Natural killer cell (primary cell): ENCODE results near the gene RERE. TPM values are rescaled to one million over a fixed set of nuclear protein-coding genes. Genes with fewer than 3 reads are reported as not detected.
A peak's percentile ranks its signal among the peaks of the same experiment; 100 is the strongest.

Experiments used
- ATAC-seq, 3 donors: fragments of 150-1000 bp in 2 of 3; fragments of 200-7000 bp in 1 of 3; cut with Tn5 transposase; 1 replicate in 1 of 3; 2 replicates in 2 of 3; pipeline ENCODE4 v1.10.0; 2021; ENCODE audit warnings: mild to moderate bottlenecking in 2 of 3, moderate library complexity in 2 of 3
- DNase-seq, 2 donors: peaks; one replicate each; pipeline versions ENCODE4 v3.0.0 to v3.0.0-alpha.2; 2013 to 2021; ENCODE audit warnings: mixed read lengths in 1 of 2
- H3K27ac ChIP-seq: one replicate; pipeline ENCODE4 v1.5.1; 2013; ENCODE audit warnings: mild to moderate bottlenecking, low read length
- H3K27me3 ChIP-seq: one replicate; pipeline ENCODE4 v1.6.1; 2013; ENCODE audit warnings: low read length; ENCODE audit not compliant: control insufficient read depth, insufficient read depth
- H3K36me3 ChIP-seq: one replicate; pipeline ENCODE4 v1.6.1; 2013; ENCODE audit warnings: low read length; ENCODE audit not compliant: control insufficient read depth, insufficient read depth
- H3K4me1 ChIP-seq: one replicate; pipeline ENCODE4 v1.6.1; 2013; ENCODE audit warnings: low read length; ENCODE audit not compliant: control insufficient read depth, insufficient read depth
- H3K4me3 ChIP-seq: one replicate; pipeline ENCODE4 v1.5.1; 2013; ENCODE audit warnings: low read length
- H3K9me3 ChIP-seq: one replicate; pipeline ENCODE4 v1.6.1; 2013; ENCODE audit warnings: low read length; ENCODE audit not compliant: control insufficient read depth, insufficient read depth
- H3K27ac Mint-ChIP-seq, 2 donors: one replicate each; pipeline ENCODE4 v1.8.0; 2022; ENCODE audit warnings: mild to moderate bottlenecking in 2 of 2, mixed read lengths in 2 of 2, moderate library complexity in 1 of 2
- H3K27me3 Mint-ChIP-seq, 2 donors: one replicate each; pipeline ENCODE4 v1.8.0; 2022; ENCODE audit warnings: low read depth in 2 of 2, mixed read lengths in 2 of 2
- H3K36me3 Mint-ChIP-seq: one replicate; pipeline ENCODE4 v1.8.0; 2022; ENCODE audit warnings: mixed read lengths
- H3K4me1 Mint-ChIP-seq, 2 donors: one replicate each; pipeline ENCODE4 v1.8.0; 2022; ENCODE audit warnings: mixed read lengths in 2 of 2
- H3K4me3 Mint-ChIP-seq: one replicate; pipeline ENCODE4 v1.8.0; 2022; ENCODE audit warnings: mild to moderate bottlenecking, moderate library complexity, mixed read lengths
- H3K9me3 Mint-ChIP-seq, 2 donors: one replicate each; pipeline ENCODE4 v1.8.0; 2022; ENCODE audit warnings: mixed read lengths in 2 of 2
- CTCF ChIP-seq: fragments of 200-600 bp; IDR thresholded peaks from one replicate; pipeline ENCODE4 v1.8.0; 2022; ENCODE audit warnings: antibody characterized with exemption
- WGBS: methylation state at CpG from one replicate; pipeline ENCODE4 v1.1.7; 2013; ENCODE audit warnings: missing lambda C conversion rate; ENCODE audit not compliant: insufficient coverage; 5-methylcytosine and 5-hydroxymethylcytosine counted together
- intact Hi-C: fragments of 100-400 bp; cut with micrococcal nuclease; formaldehyde crosslinking; loops from one replicate; pipeline ENCODE4 v1.14.2; 2022
- total RNA-seq, 4 donors: library from RNA; stranded (reverse); fragments of 120-200 nt in 1 of 4; gene quantifications; one replicate each; pipeline versions ENCODE4 v1.2.3 to v1.2.4, GENCODE V29; 2013 to 2022

The RERE gene
- total RNA-seq, 3 donors from 2014 or later (not counting 1 experiment from before 2014, with no cell fraction given): 67.7 to 76.0 (median 73.0) TPM

- Histone ChIP-seq H3K27ac (peak overlapping the region; percentile 65), H3K36me3 (no peaks in the 10 kb centered on the region), H3K4me1 (peaks cover 57% of the 10 kb centered on the region), H3K9me3 (no peaks in the 10 kb centered on the region), H3K4me3 (no peak overlapping the region), H3K27me3 (no peaks in the 10 kb centered on the region)
- Mint-ChIP-seq H3K4me1 (peaks cover 53 to 63% of the 10 kb centered on the region in 2 donors), H3K36me3 (no peaks in the 10 kb centered on the region), H3K9me3 (no peaks in the 10 kb centered on the region), H3K27me3 (peaks cover 8 to 12% of the 10 kb centered on the region in 2 donors), H3K4me3 (peak overlapping the region; percentile 25), H3K27ac (peak overlapping the region; percentile 80 to 91)
- WGBS: 92% methylated on average over 10 of the region's 10 CpGs
- no peak for DNase-seq
- no peak for TF ChIP-seq CTCF
- no peak for ATAC-seq
- intact Hi-C loops: loop anchor here (5.0 to 10.0 kb wide), 2 partner anchors 50 to 277 kb away; no protein-coding TSS in a partner anchor
Observed at GRCh38 chr1:8425150-8425780, 392.2 kb downstream of the RERE start.

GRCh38 chr1:8424539-8425116, 392.8 kb downstream of the RERE start:
- DNase-seq (peak in 1 of 2 donors; percentile 75), ATAC-seq (peak in 1 of 3 donors; percentile 62)
- H3K9me3 ChIP-seq: no peaks in the 10 kb centered on the region
- 59% methylated on average over 9 of the region's 9 CpGs for WGBS
- Mint-ChIP-seq H3K36me3 (no peaks in the 10 kb centered on the region), H3K9me3 (no peaks in the 10 kb centered on the region), H3K4me1 (peaks cover 46 to 58% of the 10 kb centered on the region in 2 donors), H3K27me3 (peaks cover 8 to 12% of the 10 kb centered on the region in 2 donors), H3K4me3 (peak overlapping the region; percentile 96), H3K27ac (peak overlapping the region; percentile 80 to 91)
- no peaks in the 10 kb centered on the region for H3K27me3 ChIP-seq
- intact Hi-C loops: loop anchor here (1.0 to 10.0 kb wide), 4 partner anchors 47 to 278 kb away; no protein-coding TSS in a partner anchor
- peak overlapping the region; percentile 65 for H3K27ac ChIP-seq
- peaks cover 54% of the 10 kb centered on the region for H3K4me1 ChIP-seq
- peaks cover 4% of the 10 kb centered on the region for H3K36me3 ChIP-seq
- H3K4me3 ChIP-seq: peak overlapping the region; percentile 48
- no peak for TF ChIP-seq CTCF

- peak overlapping the region; percentile 80 to 91 for H3K27ac Mint-ChIP-seq
Observed at GRCh38 chr1:8423692-8424538, 393.5 kb downstream of the RERE start.

More at GRCh38 chr1:8423692-8424538, 393.5 kb downstream of the RERE start:
- no peak for TF ChIP-seq CTCF
- intact Hi-C loops: loop anchor here (1.0 to 10.0 kb wide), 3 partner anchors 47 to 73 kb away; no protein-coding TSS in a partner anchor
- peaks cover 6% of the 10 kb centered on the region for H3K36me3 ChIP-seq
- H3K4me1 ChIP-seq: peaks cover 50% of the 10 kb centered on the region
- Mint-ChIP-seq H3K4me3 (peak overlapping the region; percentile 96), H3K36me3 (no peaks in the 10 kb centered on the region), H3K4me1 (peaks cover 39 to 55% of the 10 kb centered on the region in 2 donors), H3K9me3 (no peaks in the 10 kb centered on the region), H3K27me3 (peaks cover 8 to 12% of the 10 kb centered on the region in 2 donors)
- H3K27ac ChIP-seq: peak overlapping the region; percentile 65
- peak overlapping the region; percentile 70 for H3K4me3 ChIP-seq
- DNase-seq: peak; percentile 47 to 67
- H3K27me3 ChIP-seq: no peaks in the 10 kb centered on the region
- WGBS: under 1% methylated on average over 79 of the region's 79 CpGs
- ATAC-seq: peak; percentile 48 to 60 (median 57)
- H3K9me3 ChIP-seq: no peaks in the 10 kb centered on the region
